ENCODE measurements around the gene CREB3L2.
"Not testable (repeated sequence)": the region's sequence is repeated elsewhere in the genome, so short reads cannot be mapped to it uniquely, and the experiment has no call there.

GRCh38 chr7:138040063-138040462 is 38.2 kb upstream of the CREB3L2 start:
- TF ChIP-seq CTCF (conservative IDR thresholded peaks at IDR 0.05; ENCODE audit: low read length); EZH2phosphoT487 (IDR thresholded peaks at IDR 0.05; ENCODE audit: borderline replicate concordance, low read depth, low read length): not testable (repeated sequence)

All from OCI-LY7 (cell line).